PC-3 (cell line): Measurements from ENCODE around the gene C1orf115.

Experiments used
- EZH2 ChIP-seq: fragments of 300-600 bp; sonication (generic); IDR thresholded peaks from one replicate; pipeline ENCODE4 v1.6.1; 2017; ENCODE audit warnings: antibody characterized with exemption, mild to moderate bottlenecking, low read length; ENCODE audit not compliant: unreplicated experiment
- EZH2phosphoT487 ChIP-seq: fragments of 300-600 bp; sonication (generic); IDR thresholded peaks from 2 replicates; pipeline ENCODE4 v1.6.1; 2018; ENCODE audit warnings: mild to moderate bottlenecking, antibody characterized with exemption, low read length, borderline replicate concordance
- TF ChIP-seq, protein P1 (sequence below): fragments of 300-600 bp; sonication (generic); conservative IDR thresholded peaks from 2 replicates; pipeline ENCODE4 v1.5.1; 2017; ENCODE audit warnings: antibody characterized with exemption, low read depth, mild to moderate bottlenecking, low read length

DNA sequence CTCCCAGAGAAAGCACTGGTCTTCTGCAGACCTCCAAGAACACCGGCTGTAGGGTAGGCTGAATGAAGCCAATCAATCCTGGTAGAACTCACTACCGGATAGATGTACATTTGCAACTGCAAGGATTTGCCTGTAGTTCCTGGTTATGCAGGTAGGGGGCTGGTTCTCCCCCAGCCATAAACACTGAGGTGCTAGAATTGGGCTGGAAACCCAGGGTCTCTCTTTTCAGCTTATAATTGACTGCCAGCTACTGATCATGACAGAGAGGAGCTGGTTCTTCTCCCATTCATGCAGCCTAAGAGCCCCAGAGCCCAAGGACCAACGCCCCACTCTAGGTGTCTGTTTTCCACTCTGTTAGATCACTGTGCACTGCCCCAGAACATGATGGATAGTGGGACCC, 36.5 kb downstream of the C1orf115 start:
- TF ChIP-seq, protein P1, sequence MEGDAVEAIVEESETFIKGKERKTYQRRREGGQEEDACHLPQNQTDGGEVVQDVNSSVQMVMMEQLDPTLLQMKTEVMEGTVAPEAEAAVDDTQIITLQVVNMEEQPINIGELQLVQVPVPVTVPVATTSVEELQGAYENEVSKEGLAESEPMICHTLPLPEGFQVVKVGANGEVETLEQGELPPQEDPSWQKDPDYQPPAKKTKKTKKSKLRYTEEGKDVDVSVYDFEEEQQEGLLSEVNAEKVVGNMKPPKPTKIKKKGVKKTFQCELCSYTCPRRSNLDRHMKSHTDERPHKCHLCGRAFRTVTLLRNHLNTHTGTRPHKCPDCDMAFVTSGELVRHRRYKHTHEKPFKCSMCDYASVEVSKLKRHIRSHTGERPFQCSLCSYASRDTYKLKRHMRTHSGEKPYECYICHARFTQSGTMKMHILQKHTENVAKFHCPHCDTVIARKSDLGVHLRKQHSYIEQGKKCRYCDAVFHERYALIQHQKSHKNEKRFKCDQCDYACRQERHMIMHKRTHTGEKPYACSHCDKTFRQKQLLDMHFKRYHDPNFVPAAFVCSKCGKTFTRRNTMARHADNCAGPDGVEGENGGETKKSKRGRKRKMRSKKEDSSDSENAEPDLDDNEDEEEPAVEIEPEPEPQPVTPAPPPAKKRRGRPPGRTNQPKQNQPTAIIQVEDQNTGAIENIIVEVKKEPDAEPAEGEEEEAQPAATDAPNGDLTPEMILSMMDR, result peak; percentile 52
- TF ChIP-seq EZH2 (no peak), EZH2phosphoT487 (no peak)
